ENCODE results near the gene SSTR4.

DNA sequence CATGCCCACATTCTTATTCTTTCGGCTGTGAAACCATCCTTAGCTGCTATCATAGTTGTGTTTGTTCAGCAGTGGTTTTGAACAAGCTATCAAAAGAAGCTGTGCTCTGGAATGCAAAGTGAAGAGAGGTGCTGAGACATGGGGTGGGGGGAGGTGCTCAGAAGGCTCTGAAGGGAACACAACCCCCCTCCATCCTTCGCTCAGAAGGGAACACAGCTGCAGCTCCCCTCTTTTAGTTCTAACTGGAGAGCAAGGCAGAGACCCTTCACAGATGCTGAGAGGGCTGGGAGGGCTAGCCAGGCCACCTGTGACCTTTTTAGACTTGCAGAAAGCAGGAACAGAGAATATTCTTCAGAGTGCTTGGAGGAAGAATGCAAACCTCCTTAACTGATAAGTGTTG lies 17.6 kb upstream of the SSTR4 start:
- TF ChIP-seq, protein P1, sequence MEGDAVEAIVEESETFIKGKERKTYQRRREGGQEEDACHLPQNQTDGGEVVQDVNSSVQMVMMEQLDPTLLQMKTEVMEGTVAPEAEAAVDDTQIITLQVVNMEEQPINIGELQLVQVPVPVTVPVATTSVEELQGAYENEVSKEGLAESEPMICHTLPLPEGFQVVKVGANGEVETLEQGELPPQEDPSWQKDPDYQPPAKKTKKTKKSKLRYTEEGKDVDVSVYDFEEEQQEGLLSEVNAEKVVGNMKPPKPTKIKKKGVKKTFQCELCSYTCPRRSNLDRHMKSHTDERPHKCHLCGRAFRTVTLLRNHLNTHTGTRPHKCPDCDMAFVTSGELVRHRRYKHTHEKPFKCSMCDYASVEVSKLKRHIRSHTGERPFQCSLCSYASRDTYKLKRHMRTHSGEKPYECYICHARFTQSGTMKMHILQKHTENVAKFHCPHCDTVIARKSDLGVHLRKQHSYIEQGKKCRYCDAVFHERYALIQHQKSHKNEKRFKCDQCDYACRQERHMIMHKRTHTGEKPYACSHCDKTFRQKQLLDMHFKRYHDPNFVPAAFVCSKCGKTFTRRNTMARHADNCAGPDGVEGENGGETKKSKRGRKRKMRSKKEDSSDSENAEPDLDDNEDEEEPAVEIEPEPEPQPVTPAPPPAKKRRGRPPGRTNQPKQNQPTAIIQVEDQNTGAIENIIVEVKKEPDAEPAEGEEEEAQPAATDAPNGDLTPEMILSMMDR (IDR thresholded peaks at IDR 0.05): no peak
- TF ChIP-seq POLR2A (IDR thresholded peaks at IDR 0.05): no peak
